GM12892 (cell line): ENCODE measurements around the gene ZNF578.

ENCODE experiments used
- POLR2A ChIP-seq: IDR thresholded peaks from 2 replicates; pipeline ENCODE4 v1.6.1; 2011; ENCODE audit warnings: low read depth, low read length, control low read depth
- POLR2AphosphoS5 ChIP-seq: IDR thresholded peaks from 2 replicates; pipeline ENCODE4 v1.6.1; 2011; ENCODE audit warnings: low read depth, low read length, control low read depth
- TAF1 ChIP-seq: IDR thresholded peaks from 2 replicates; pipeline ENCODE4 v1.6.1; 2011; ENCODE audit warnings: low read depth, mild to moderate bottlenecking, control low read depth, low read length, borderline replicate concordance

GRCh38 chr19:52494518-52494917, 41.2 kb downstream of the ZNF578 start:
- TF ChIP-seq POLR2A, result no peak
- TF ChIP-seq TAF1, result no peak
- no peak for TF ChIP-seq POLR2AphosphoS5
